Hepatocyte (in vitro differentiated cells): ENCODE results near the gene PEX5. TPM values are rescaled to one million over a fixed set of nuclear protein-coding genes. Genes with fewer than 3 reads are reported as not detected.

ENCODE experiments used
- DNase-seq: peaks from one replicate; pipeline ENCODE4 v3.0.0-alpha.2; 2016; ENCODE audit warnings: low spot score
- H2AFZ ChIP-seq: fragments of 200-600 bp; sonication (generic); 2 replicates; pipeline ENCODE4 v1.6.0; 2016; ENCODE audit warnings: antibody characterized with exemption, mild to moderate bottlenecking
- H3K27ac ChIP-seq: fragments of 200-600 bp; sonication (generic); 2 replicates; pipeline ENCODE4 v1.5.1; 2016; ENCODE audit warnings: mild to moderate bottlenecking
- H3K27me3 ChIP-seq: fragments of 200-600 bp; sonication (generic); 2 replicates; pipeline ENCODE4 v1.6.1; 2016
- H3K36me3 ChIP-seq: fragments of 200-600 bp; sonication (generic); replicated peaks from 2 replicates; pipeline ENCODE4 v1.5.1; 2016; ENCODE audit warnings: low read depth; ENCODE audit not compliant: insufficient read depth
- H3K4me1 ChIP-seq: fragments of 200-600 bp; sonication (generic); 2 replicates; pipeline ENCODE4 v1.5.1; 2016; ENCODE audit warnings: mild to moderate bottlenecking, moderate library complexity; ENCODE audit not compliant: insufficient read depth
- H3K4me2 ChIP-seq: fragments of 200-600 bp; sonication (generic); 2 replicates; pipeline ENCODE4 v1.6.0; 2016
- H3K4me3 ChIP-seq: fragments of 200-600 bp; sonication (generic); 2 replicates; pipeline ENCODE4 v1.5.1; 2016; ENCODE audit warnings: mild to moderate bottlenecking
- H3K79me2 ChIP-seq: fragments of 200-600 bp; sonication (generic); 2 replicates; pipeline ENCODE4 v1.6.0; 2017; ENCODE audit warnings: mild to moderate bottlenecking
- H3K9me2 ChIP-seq: fragments of 200-600 bp; sonication (generic); replicated peaks from 2 replicates; pipeline ENCODE4 v1.6.0; 2017; ENCODE audit warnings: mild to moderate bottlenecking; ENCODE audit not compliant: insufficient read depth
- H3K9me3 ChIP-seq: fragments of 200-600 bp; sonication (generic); 2 replicates; pipeline ENCODE4 v1.5.1; 2016; ENCODE audit warnings: low read depth, mild to moderate bottlenecking
- H4K20me1 ChIP-seq: fragments of 200-600 bp; sonication (generic); 2 replicates; pipeline ENCODE4 v1.6.0; 2016; ENCODE audit warnings: mild to moderate bottlenecking; ENCODE audit not compliant: insufficient read depth, poor library complexity, severe bottlenecking
- EZH2 ChIP-seq: fragments of 200-600 bp; sonication (generic); IDR thresholded peaks from 2 replicates; pipeline ENCODE4 v1.6.1; 2016; ENCODE audit warnings: antibody characterized with exemption, mild to moderate bottlenecking, borderline replicate concordance
- EZH2phosphoT487 ChIP-seq: fragments of 200-600 bp; sonication (generic); IDR thresholded peaks from one replicate; pipeline ENCODE4 v1.6.1; 2018; ENCODE audit warnings: antibody characterized with exemption, mild to moderate bottlenecking, low read depth, moderate library complexity; ENCODE audit not compliant: unreplicated experiment, severe bottlenecking
- WGBS: methylation state at CpG from one replicate; pipeline ENCODE4 v1.1.6; 2016; ENCODE audit warnings: low lambda C conversion rate; ENCODE audit errors: missing lambda C conversion rate; 5-methylcytosine and 5-hydroxymethylcytosine counted together
- polyA plus RNA-seq: library from polyadenylated mRNA; unstranded; fragments of >200 nt; fragmentation: Nextera tagmentation; extraction: Ambion mirVana; gene quantifications from 2 replicates; pipeline ENCODE4 v1.2.1, GENCODE V29; 2016
- total RNA-seq: library from RNA; depleted of rRNA; stranded (reverse); fragments of >200 nt; gene quantifications from 2 replicates; pipeline ENCODE4 v1.2.3, GENCODE V29; 2014
- TF ChIP-seq, protein P1 (sequence below): fragments of 200-600 bp; sonication (generic); IDR thresholded peaks from 2 replicates; pipeline ENCODE4 v1.5.1; 2016; ENCODE audit warnings: antibody characterized with exemption, mild to moderate bottlenecking; ENCODE audit not compliant: poor library complexity

PEX5 gene
- total and polyA plus RNA-seq, 2 experiments from 2014 or later: 17.3 to 32.6 TPM

DNA sequence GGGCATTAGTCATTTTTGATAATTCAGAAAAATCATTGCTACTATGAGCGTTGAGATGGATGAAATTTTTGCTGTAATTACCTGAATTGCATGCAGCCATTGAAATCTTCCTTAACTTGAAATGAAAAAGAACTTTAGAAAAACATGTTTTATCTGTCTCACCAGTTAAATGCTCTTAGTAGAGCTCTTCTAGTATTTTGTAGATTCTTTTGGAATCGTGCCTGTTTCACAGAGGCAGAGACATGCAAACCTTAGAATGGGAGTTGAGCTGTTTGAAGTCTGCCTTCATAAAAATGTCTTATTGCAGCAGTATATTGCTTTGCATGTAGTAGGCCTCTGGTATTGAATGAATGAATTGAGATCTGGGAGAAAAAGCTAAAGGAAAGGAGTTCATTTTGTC is 4.2 kb downstream of the PEX5 start:
- Histone ChIP-seq H3K27me3 (no peaks in the 10 kb centered on the region), H4K20me1 (no peaks in the 10 kb centered on the region), H3K4me1 (peaks cover 8% of the 10 kb centered on the region), H3K4me3 (no peak overlapping the region), H3K79me2 (peaks cover 32% of the 10 kb centered on the region), H3K9me2 (no peaks in the 10 kb centered on the region), H3K9me3 (no peaks in the 10 kb centered on the region), H3K27ac (no peak overlapping the region), H2AFZ (no peak overlapping the region), H3K4me2 (no peak overlapping the region), H3K36me3 (peaks cover 3% of the 10 kb centered on the region)
- 76% methylated on average over 2 of the region's 2 CpGs for WGBS
- DNase-seq: no peak
- TF ChIP-seq EZH2phosphoT487 (no peak), EZH2 (no peak)
- TF ChIP-seq, protein P1, sequence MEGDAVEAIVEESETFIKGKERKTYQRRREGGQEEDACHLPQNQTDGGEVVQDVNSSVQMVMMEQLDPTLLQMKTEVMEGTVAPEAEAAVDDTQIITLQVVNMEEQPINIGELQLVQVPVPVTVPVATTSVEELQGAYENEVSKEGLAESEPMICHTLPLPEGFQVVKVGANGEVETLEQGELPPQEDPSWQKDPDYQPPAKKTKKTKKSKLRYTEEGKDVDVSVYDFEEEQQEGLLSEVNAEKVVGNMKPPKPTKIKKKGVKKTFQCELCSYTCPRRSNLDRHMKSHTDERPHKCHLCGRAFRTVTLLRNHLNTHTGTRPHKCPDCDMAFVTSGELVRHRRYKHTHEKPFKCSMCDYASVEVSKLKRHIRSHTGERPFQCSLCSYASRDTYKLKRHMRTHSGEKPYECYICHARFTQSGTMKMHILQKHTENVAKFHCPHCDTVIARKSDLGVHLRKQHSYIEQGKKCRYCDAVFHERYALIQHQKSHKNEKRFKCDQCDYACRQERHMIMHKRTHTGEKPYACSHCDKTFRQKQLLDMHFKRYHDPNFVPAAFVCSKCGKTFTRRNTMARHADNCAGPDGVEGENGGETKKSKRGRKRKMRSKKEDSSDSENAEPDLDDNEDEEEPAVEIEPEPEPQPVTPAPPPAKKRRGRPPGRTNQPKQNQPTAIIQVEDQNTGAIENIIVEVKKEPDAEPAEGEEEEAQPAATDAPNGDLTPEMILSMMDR: no peak

DNA sequence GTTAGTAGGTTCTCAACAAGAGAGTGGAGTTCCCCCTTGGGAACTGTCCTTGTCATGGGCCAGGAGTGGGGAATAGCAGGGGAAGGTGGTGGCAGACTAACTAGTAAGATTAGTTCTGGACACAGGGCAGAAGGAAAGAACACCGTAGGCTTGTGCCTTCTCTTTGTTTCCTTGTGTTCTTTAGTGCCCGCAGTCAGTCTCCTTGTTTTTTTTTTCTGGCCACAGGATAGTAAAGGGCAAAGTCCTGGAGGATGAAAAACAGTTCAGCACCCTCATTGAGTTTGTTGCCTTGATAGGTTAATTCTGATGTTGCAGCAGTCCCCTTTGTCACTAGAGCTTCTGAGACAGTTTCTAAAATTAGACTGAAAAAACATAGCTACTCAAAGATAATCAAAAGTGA is 8.4 kb downstream of the PEX5 start:
- no peaks in the 10 kb centered on the region for H3K4me1 ChIP-seq
- no peak overlapping the region for H3K4me3 ChIP-seq
- H2AFZ ChIP-seq: no peak overlapping the region
- peaks cover 10% of the 10 kb centered on the region for H3K79me2 ChIP-seq
- peak; percentile 28 for DNase-seq
- peak overlapping the region; percentile 81 for H3K27ac ChIP-seq
- no peaks in the 10 kb centered on the region for H3K36me3 ChIP-seq
- no peaks in the 10 kb centered on the region for H3K9me2 ChIP-seq
- H3K9me3 ChIP-seq: no peaks in the 10 kb centered on the region
- no peaks in the 10 kb centered on the region for H4K20me1 ChIP-seq
- TF ChIP-seq, protein P1: no peak
- TF ChIP-seq EZH2 (no peak), EZH2phosphoT487 (no peak)
- peak overlapping the region; percentile 63 for H3K4me2 ChIP-seq
- H3K27me3 ChIP-seq: no peaks in the 10 kb centered on the region
- 75% methylated on average over 2 of the region's 2 CpGs for WGBS

DNA sequence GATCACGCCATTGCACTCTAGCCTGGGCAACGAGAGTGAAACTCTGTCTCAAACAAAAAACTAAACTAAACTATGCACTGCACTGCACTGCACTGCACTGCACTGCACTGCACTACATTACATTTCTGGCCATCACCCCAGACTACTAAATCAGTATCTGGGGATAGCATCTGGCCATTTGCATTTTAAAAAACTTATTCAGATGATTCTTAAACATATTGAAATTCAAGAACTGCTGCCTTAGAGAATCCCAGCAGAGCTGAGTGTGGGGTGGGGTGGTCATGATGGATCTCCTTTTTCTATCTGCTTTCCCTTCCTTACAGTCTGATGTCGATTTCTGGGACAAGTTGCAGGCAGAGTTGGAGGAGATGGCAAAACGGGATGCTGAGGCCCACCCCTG is 13.6 kb downstream of the PEX5 start:
- Histone ChIP-seq H3K27ac (no peak overlapping the region), H3K4me3 (no peak overlapping the region), H2AFZ (no peak overlapping the region), H3K9me3 (no peaks in the 10 kb centered on the region), H3K9me2 (no peaks in the 10 kb centered on the region), H3K27me3 (no peaks in the 10 kb centered on the region), H3K4me1 (no peaks in the 10 kb centered on the region), H3K4me2 (no peak overlapping the region), H3K36me3 (no peaks in the 10 kb centered on the region), H4K20me1 (no peaks in the 10 kb centered on the region), H3K79me2 (no peaks in the 10 kb centered on the region)
- WGBS: 94% methylated on average over 4 of the region's 4 CpGs
- TF ChIP-seq EZH2phosphoT487 (no peak), EZH2 (no peak)
- TF ChIP-seq, protein P1: no peak
- DNase-seq: no peak

- Histone ChIP-seq H3K27ac (no peak overlapping the region), H3K27me3 (no peaks in the 10 kb centered on the region), H2AFZ (no peak overlapping the region), H4K20me1 (no peaks in the 10 kb centered on the region), H3K36me3 (no peaks in the 10 kb centered on the region), H3K9me3 (no peaks in the 10 kb centered on the region), H3K4me3 (no peak overlapping the region), H3K4me1 (no peaks in the 10 kb centered on the region), H3K4me2 (no peak overlapping the region), H3K9me2 (no peaks in the 10 kb centered on the region), H3K79me2 (no peaks in the 10 kb centered on the region)
- TF ChIP-seq, protein P1: no peak
- no peak for TF ChIP-seq EZH2phosphoT487
- no peak for TF ChIP-seq EZH2
- DNase-seq: no peak
These were observed 15.6 kb downstream of the PEX5 start for GRCh38 chr12:7205091-7205490.
